ENCODE measurements around the gene ADGRA1. TPM values are rescaled to one million over a fixed set of nuclear protein-coding genes. Genes with fewer than 3 reads are reported as not detected.

ADGRA1 gene, protein sequence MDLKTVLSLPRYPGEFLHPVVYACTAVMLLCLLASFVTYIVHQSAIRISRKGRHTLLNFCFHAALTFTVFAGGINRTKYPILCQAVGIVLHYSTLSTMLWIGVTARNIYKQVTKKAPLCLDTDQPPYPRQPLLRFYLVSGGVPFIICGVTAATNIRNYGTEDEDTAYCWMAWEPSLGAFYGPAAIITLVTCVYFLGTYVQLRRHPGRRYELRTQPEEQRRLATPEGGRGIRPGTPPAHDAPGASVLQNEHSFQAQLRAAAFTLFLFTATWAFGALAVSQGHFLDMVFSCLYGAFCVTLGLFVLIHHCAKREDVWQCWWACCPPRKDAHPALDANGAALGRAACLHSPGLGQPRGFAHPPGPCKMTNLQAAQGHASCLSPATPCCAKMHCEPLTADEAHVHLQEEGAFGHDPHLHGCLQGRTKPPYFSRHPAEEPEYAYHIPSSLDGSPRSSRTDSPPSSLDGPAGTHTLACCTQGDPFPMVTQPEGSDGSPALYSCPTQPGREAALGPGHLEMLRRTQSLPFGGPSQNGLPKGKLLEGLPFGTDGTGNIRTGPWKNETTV
- total RNA-seq (not detected), total RNA-seq (0 to 0.19 (median 0) reads per million in 29 experiments)
- total RNA-seq (2013): not detected

DNA sequence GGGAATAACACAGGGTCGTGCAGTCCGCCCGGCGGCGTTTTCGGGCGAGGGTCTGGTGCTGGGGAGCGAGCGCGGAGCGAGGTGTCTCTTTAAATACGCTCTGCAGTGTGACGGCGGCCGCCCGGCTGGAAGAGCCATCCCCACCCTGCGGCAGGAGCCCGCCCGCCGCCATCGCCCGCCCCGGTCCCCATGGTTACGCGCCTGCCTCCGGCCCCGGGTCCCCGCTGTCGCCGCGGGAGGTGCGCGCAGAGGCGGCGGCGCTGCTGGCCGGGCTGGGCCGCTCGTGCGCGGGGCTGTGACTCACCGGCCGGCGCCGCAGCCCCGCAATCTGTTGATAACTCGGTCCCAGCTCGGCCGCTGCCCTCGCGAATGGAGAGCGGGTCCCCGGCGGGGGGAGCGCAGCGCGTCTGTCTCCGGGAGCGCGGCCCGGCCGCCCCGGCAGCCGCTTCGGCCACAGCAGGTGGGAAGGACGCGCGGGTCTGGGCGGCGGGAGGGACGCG lies at the start of gene ADGRA1:
Gene ADGRA1 (plus strand): TSS at position 246 of the 500 bp plus-strand sequence. CDS start 986 bp downstream, outside the sequence.
- H3K4me1 Mint-ChIP-seq: peaks cover 0 to 3% (median 2%) of the 10 kb centered on the region in 3 donors
- Histone ChIP-seq H3K36me3 (ENCODE audit: control insufficient read depth in 2 of 2, extremely low read depth in 1 of 2, insufficient read depth in 1 of 2, low read length in 1 of 2) (no peaks in the 10 kb centered on the region), H3K9me3 (no peaks in the 10 kb centered on the region), H3K4me3 (ENCODE audit: control insufficient read depth in 1 of 2, extremely low read depth in 1 of 2, low read length in 1 of 2) (no peak within 1 kb of the TSS), H3K27ac (ENCODE audit: low read length) (no peak within 1 kb of the TSS), H3K4me1 (ENCODE audit: control insufficient read depth in 1 of 2, extremely low read depth in 1 of 2, insufficient read depth in 2 of 2, low read length in 2 of 2) (no peaks in the 10 kb centered on the region), H3K27me3 (replicated peaks in 1 of 2; ENCODE audit: control insufficient read depth in 2 of 2, extremely low read depth in 1 of 2, insufficient read depth in 2 of 2, low read length in 1 of 2) (peaks cover 0 to 63% of the 10 kb centered on the region in 2 experiments)
- DNase-seq: no peak
- H3K27ac Mint-ChIP-seq: no peak within 1 kb of the TSS
- 5% methylated on average over 72 of the region's 72 CpGs for WGBS (ENCODE audit: insufficient coverage)
- no peaks in the 10 kb centered on the region for H3K36me3 Mint-ChIP-seq
- CTCF ChIA-PET: no interaction called here
- no peak for ATAC-seq (replicated peaks in 1 of 4)
- H3K27me3 Mint-ChIP-seq: peaks cover 8 to 37% of the 10 kb centered on the region in 2 donors
- no peaks in the 10 kb centered on the region for H3K9me3 Mint-ChIP-seq
- POLR2A ChIA-PET: no interaction called here
- H3K4me3 Mint-ChIP-seq: no peak within 1 kb of the TSS

DNA sequence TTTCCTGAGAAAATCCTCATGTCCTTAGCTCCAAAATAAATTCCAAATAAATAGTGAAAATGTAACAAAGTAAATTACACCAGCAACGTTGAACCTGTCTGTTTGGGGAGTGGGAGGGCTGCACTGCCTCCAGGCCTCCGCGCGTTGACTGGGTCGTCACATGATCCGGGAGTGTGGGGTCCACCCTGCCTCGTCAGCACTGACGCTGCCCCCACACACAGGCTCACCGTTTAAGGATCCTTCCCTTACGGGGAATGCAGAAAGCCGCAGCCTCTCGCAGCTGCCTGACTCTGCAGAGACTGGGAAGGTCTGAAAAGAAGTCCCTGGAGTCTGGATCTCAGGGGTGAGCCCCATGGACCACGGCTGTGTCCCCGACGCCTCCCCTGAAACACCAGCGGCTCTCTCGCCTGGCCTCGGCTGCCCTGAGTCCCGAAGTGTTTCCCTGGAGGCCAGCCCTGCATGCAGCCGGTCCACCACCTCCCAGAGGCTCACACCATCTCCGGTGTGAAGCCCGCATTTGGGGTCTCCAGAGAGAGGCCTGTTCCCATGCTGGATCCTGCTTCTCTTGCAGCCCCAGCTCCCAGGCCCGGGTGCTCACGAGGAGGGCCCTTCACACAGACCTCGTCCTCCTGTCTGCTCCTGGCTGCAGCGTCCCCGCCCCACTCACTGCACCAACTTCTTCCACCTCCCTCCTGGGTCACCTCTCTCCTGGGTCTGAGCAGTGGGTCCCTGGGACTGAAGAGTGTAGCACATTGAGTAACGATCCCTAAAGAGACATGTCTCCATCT lies 49.5 kb upstream of the ADGRA1 start:
- H3K4me1 Mint-ChIP-seq: no peaks in the 10 kb centered on the region
- ChIA-PET CTCF (no interaction called here), POLR2A (no interaction called here)
- no peak overlapping the region for H3K4me3 ChIP-seq (ENCODE audit: control insufficient read depth in 1 of 2, extremely low read depth in 1 of 2, low read length in 1 of 2)
- no peak overlapping the region for H3K4me3 Mint-ChIP-seq
- peaks cover 0 to 26% of the 10 kb centered on the region in 2 experiments for H3K27me3 ChIP-seq (replicated peaks in 1 of 2; ENCODE audit: control insufficient read depth in 2 of 2, extremely low read depth in 1 of 2, insufficient read depth in 2 of 2, low read length in 1 of 2)
- DNase-seq (no peak), ATAC-seq (replicated peaks in 1 of 4) (no peak)
- H3K27me3 Mint-ChIP-seq: peaks cover 7 to 9% of the 10 kb centered on the region in 2 donors
- H3K9me3 Mint-ChIP-seq: no peaks in the 10 kb centered on the region
- no peaks in the 10 kb centered on the region for H3K9me3 ChIP-seq
- WGBS (ENCODE audit: insufficient coverage): 84% methylated on average over 20 of the region's 28 CpGs
- no peak overlapping the region for H3K27ac Mint-ChIP-seq
- H3K4me1 ChIP-seq (ENCODE audit: control insufficient read depth in 1 of 2, extremely low read depth in 1 of 2, insufficient read depth in 2 of 2, low read length in 2 of 2): no peaks in the 10 kb centered on the region
- no peaks in the 10 kb centered on the region for H3K36me3 Mint-ChIP-seq
- no peak overlapping the region for H3K27ac ChIP-seq (ENCODE audit: low read length)
- no peaks in the 10 kb centered on the region for H3K36me3 ChIP-seq (ENCODE audit: control insufficient read depth in 2 of 2, extremely low read depth in 1 of 2, insufficient read depth in 1 of 2, low read length in 1 of 2)

DNA sequence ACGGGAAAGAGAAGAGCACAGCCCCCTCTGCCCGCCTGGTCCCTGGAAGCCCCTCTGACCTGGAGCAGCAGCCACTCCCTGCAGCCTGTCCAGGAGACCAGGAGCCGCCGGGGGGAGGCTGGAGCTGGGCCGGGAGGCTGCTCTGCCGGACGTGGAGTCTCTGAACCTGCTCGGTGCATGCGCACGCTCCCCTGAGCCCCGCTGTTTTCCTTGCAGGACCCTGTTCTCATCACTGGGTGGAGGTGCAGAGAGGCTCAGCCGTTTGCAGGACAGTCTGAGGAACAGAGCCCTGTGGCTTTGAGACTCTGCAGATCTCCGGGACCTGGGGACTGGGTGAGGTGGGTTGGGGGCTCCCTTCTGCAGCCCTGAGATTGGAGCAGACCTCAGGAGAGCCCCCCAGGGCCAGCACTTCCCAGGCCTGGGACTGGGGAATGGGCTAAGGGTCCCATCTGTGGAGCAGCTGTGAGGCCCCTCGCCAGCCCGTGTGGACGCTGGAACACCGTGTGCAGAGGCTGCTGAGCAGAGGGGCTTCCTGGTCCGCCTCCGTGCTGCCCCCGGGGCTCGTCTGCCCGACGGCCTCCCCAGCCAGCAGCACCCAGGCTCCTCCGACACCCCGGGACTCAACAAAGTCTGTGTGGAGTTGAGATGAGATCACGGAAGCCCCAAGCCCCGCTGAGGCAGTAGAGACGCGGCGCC lies 48.5 kb upstream of the ADGRA1 start:
- peaks cover 4 to 7% of the 10 kb centered on the region in 2 donors for H3K27me3 Mint-ChIP-seq

GRCh38 chr10:133039803-133040165 lies 47.9 kb upstream of the ADGRA1 start:
- no peaks in the 10 kb centered on the region for H3K36me3 Mint-ChIP-seq
- no peak overlapping the region for H3K27ac ChIP-seq (ENCODE audit: low read length)
- POLR2A ChIA-PET: no interaction called here
- WGBS (ENCODE audit: insufficient coverage): 85% methylated on average over 15 of the region's 15 CpGs
- H3K27me3 ChIP-seq (replicated peaks in 1 of 2; ENCODE audit: control insufficient read depth in 2 of 2, extremely low read depth in 1 of 2, insufficient read depth in 2 of 2, low read length in 1 of 2): peaks cover 0 to 23% of the 10 kb centered on the region in 2 experiments
- no peak overlapping the region for H3K4me3 Mint-ChIP-seq
- no peaks in the 10 kb centered on the region for H3K9me3 ChIP-seq
- ATAC-seq (replicated peaks in 1 of 4) (no peak), DNase-seq (no peak)
- H3K27me3 Mint-ChIP-seq: peaks cover 3 to 7% of the 10 kb centered on the region in 2 donors
- no peak overlapping the region for H3K27ac Mint-ChIP-seq
- no peaks in the 10 kb centered on the region for H3K9me3 Mint-ChIP-seq
- H3K4me1 ChIP-seq (ENCODE audit: control insufficient read depth in 1 of 2, extremely low read depth in 1 of 2, insufficient read depth in 2 of 2, low read length in 2 of 2): no peaks in the 10 kb centered on the region
- H3K4me1 Mint-ChIP-seq: no peaks in the 10 kb centered on the region
- no peak overlapping the region for H3K4me3 ChIP-seq (ENCODE audit: control insufficient read depth in 1 of 2, extremely low read depth in 1 of 2, low read length in 1 of 2)
- no peaks in the 10 kb centered on the region for H3K36me3 ChIP-seq (ENCODE audit: control insufficient read depth in 2 of 2, extremely low read depth in 1 of 2, insufficient read depth in 1 of 2, low read length in 1 of 2)
- CTCF ChIA-PET: no interaction called here

More for the DNA sequence above, 48.5 kb upstream of the ADGRA1 start:
- Histone ChIP-seq H3K36me3 (ENCODE audit: control insufficient read depth in 2 of 2, extremely low read depth in 1 of 2, insufficient read depth in 1 of 2, low read length in 1 of 2) (no peaks in the 10 kb centered on the region), H3K4me3 (ENCODE audit: control insufficient read depth in 1 of 2, extremely low read depth in 1 of 2, low read length in 1 of 2) (no peak overlapping the region), H3K27ac (ENCODE audit: low read length) (no peak overlapping the region), H3K9me3 (no peaks in the 10 kb centered on the region), H3K27me3 (replicated peaks in 1 of 2; ENCODE audit: control insufficient read depth in 2 of 2, extremely low read depth in 1 of 2, insufficient read depth in 2 of 2, low read length in 1 of 2) (peaks cover 0 to 25% of the 10 kb centered on the region in 2 experiments), H3K4me1 (ENCODE audit: control insufficient read depth in 1 of 2, extremely low read depth in 1 of 2, insufficient read depth in 2 of 2, low read length in 2 of 2) (no peaks in the 10 kb centered on the region)
- no peak for DNase-seq
- CTCF ChIA-PET: no interaction called here
- POLR2A ChIA-PET: no interaction called here
- Mint-ChIP-seq H3K4me3 (no peak overlapping the region), H3K4me1 (no peaks in the 10 kb centered on the region), H3K9me3 (no peaks in the 10 kb centered on the region), H3K36me3 (no peaks in the 10 kb centered on the region), H3K27ac (no peak overlapping the region)
- no peak for ATAC-seq (replicated peaks in 1 of 4)
- 69% methylated on average over 28 of the region's 30 CpGs for WGBS (ENCODE audit: insufficient coverage)

- H3K4me1 Mint-ChIP-seq: no peaks in the 10 kb centered on the region
- H3K36me3 Mint-ChIP-seq: no peaks in the 10 kb centered on the region
- no peak overlapping the region for H3K27ac ChIP-seq (ENCODE audit: low read length)
- POLR2A ChIA-PET: no interaction called here
- peaks cover 0 to 23% of the 10 kb centered on the region in 2 experiments for H3K27me3 ChIP-seq (replicated peaks in 1 of 2; ENCODE audit: control insufficient read depth in 2 of 2, extremely low read depth in 1 of 2, insufficient read depth in 2 of 2, low read length in 1 of 2)
- H3K4me1 ChIP-seq (ENCODE audit: control insufficient read depth in 1 of 2, extremely low read depth in 1 of 2, insufficient read depth in 2 of 2, low read length in 2 of 2): no peaks in the 10 kb centered on the region
- no peaks in the 10 kb centered on the region for H3K9me3 Mint-ChIP-seq
- H3K9me3 ChIP-seq: no peaks in the 10 kb centered on the region
- no peaks in the 10 kb centered on the region for H3K36me3 ChIP-seq (ENCODE audit: control insufficient read depth in 2 of 2, extremely low read depth in 1 of 2, insufficient read depth in 1 of 2, low read length in 1 of 2)
- CTCF ChIA-PET: no interaction called here
- H3K27ac Mint-ChIP-seq: no peak overlapping the region
- H3K4me3 ChIP-seq (ENCODE audit: control insufficient read depth in 1 of 2, extremely low read depth in 1 of 2, low read length in 1 of 2): no peak overlapping the region
- H3K27me3 Mint-ChIP-seq: peaks cover 3 to 7% of the 10 kb centered on the region in 2 donors
- ATAC-seq (replicated peaks in 1 of 4) (no peak), DNase-seq (no peak)
- WGBS (ENCODE audit: insufficient coverage): 71% methylated on average over 6 of the region's 13 CpGs
- H3K4me3 Mint-ChIP-seq: no peak overlapping the region
Observed at GRCh38 chr10:133040198-133040597, 47.5 kb upstream of the ADGRA1 start.

- H3K9me3 Mint-ChIP-seq: no peaks in the 10 kb centered on the region
- Histone ChIP-seq H3K27me3 (replicated peaks in 1 of 2; ENCODE audit: control insufficient read depth in 2 of 2, extremely low read depth in 1 of 2, insufficient read depth in 2 of 2, low read length in 1 of 2) (peaks cover 0 to 23% of the 10 kb centered on the region in 2 experiments), H3K27ac (ENCODE audit: low read length) (no peak overlapping the region), H3K36me3 (ENCODE audit: control insufficient read depth in 2 of 2, extremely low read depth in 1 of 2, insufficient read depth in 1 of 2, low read length in 1 of 2) (no peaks in the 10 kb centered on the region), H3K4me1 (ENCODE audit: control insufficient read depth in 1 of 2, extremely low read depth in 1 of 2, insufficient read depth in 2 of 2, low read length in 2 of 2) (no peaks in the 10 kb centered on the region), H3K9me3 (no peaks in the 10 kb centered on the region), H3K4me3 (ENCODE audit: control insufficient read depth in 1 of 2, extremely low read depth in 1 of 2, low read length in 1 of 2) (no peak overlapping the region)
- peaks cover 3 to 7% of the 10 kb centered on the region in 2 donors for H3K27me3 Mint-ChIP-seq
- ChIA-PET CTCF (no interaction called here), POLR2A (no interaction called here)
- ATAC-seq (replicated peaks in 1 of 4) (no peak), DNase-seq (no peak)
- no peak overlapping the region for H3K27ac Mint-ChIP-seq
- 78% methylated on average over 4 of the region's 12 CpGs for WGBS (ENCODE audit: insufficient coverage)
- no peaks in the 10 kb centered on the region for H3K36me3 Mint-ChIP-seq
- H3K4me1 Mint-ChIP-seq: no peaks in the 10 kb centered on the region
- H3K4me3 Mint-ChIP-seq: no peak overlapping the region
Observed at GRCh38 chr10:133041101-133041500, 46.6 kb upstream of the ADGRA1 start.
